HG03558 (cell line): ENCODE data around the gene JAG2.

Experiments
- ATAC-seq: cut with Tn5 transposase; IDR thresholded peaks from one replicate; pipeline ENCODE4 v1.9.1; 2021; ENCODE audit warnings: moderate number of reproducible peaks; ENCODE audit not compliant: unreplicated experiment; ENCODE audit errors: extremely low read depth

Gene JAG2

GRCh38 chr14:105185001-105185400 lies 16.4 kb upstream of the JAG2 start:
- no peak for ATAC-seq

GRCh38 chr14:105184461-105184860 lies 15.9 kb upstream of the JAG2 start:
- ATAC-seq: no peak

GRCh38 chr14:105182296-105183020 lies 13.9 kb upstream of the JAG2 start:
- ATAC-seq: no peak

GRCh38 chr14:105181549-105182295 lies 13.1 kb upstream of the JAG2 start:
- no peak for ATAC-seq

- ATAC-seq: no peak
Measured at GRCh38 chr14:105180592-105181548, 12.3 kb upstream of the JAG2 start, which contains the start of gene NUDT14. Gene NUDT14 (minus strand): TSS chr14:105181312. CDS start chr14:105181209, 103 bp downstream.

GRCh38 chr14:105179191-105179590 lies 10.6 kb upstream of the JAG2 start:
- ATAC-seq: no peak

GRCh38 chr14:105178868-105179140 lies 10.2 kb upstream of the JAG2 start:
- no peak for ATAC-seq

GRCh38 chr14:105178069-105178867 lies 9.7 kb upstream of the JAG2 start:
- no peak for ATAC-seq

- ATAC-seq: no peak
Measured at GRCh38 chr14:105177082-105177481, 8.5 kb upstream of the JAG2 start.

- no peak for ATAC-seq
Measured at GRCh38 chr14:105176513-105176912, 7.9 kb upstream of the JAG2 start.

- no peak for ATAC-seq
Measured at GRCh38 chr14:105173901-105174894, 5.6 kb upstream of the JAG2 start.

- ATAC-seq: no peak
Measured at GRCh38 chr14:105173145-105173544, 4.6 kb upstream of the JAG2 start.

GRCh38 chr14:105172476-105172875 lies 3.9 kb upstream of the JAG2 start:
- ATAC-seq: no peak

- no peak for ATAC-seq
Measured at GRCh38 chr14:105171004-105171673, 2.6 kb upstream of the JAG2 start.

- no peak for ATAC-seq
Measured at GRCh38 chr14:105169776-105170655, 1.4 kb upstream of the JAG2 start.

- ATAC-seq: no peak
Measured at GRCh38 chr14:105168979-105169507, 467 bp upstream of the JAG2 start.

- no peak for ATAC-seq
Measured at GRCh38 chr14:105168093-105168420, 519 bp downstream of the JAG2 start.
